GM10847 (cell line): ENCODE data around the gene TMEM8B.

Experiments used
- POLR2A ChIP-seq: IDR thresholded peaks from 2 replicates; pipeline ENCODE4 v1.6.1; 2011; ENCODE audit not compliant: insufficient read length; ENCODE audit errors: extremely low read depth

The TMEM8B gene

GRCh38 chr9:35914301-35914807, 85.3 kb downstream of the TMEM8B start:
- no peak for TF ChIP-seq POLR2A
